K562 (cell line): ENCODE results near the gene ABCC1. TPM values are rescaled to one million over a fixed set of nuclear protein-coding genes. Genes with fewer than 3 reads are reported as not detected.

ENCODE experiments used
- ARID1B ChIP-seq: fragments of 450-650 bp; IDR thresholded peaks from 2 replicates; pipeline ENCODE4 v1.6.1; 2016; ENCODE audit warnings: antibody characterized with exemption, mild to moderate bottlenecking, inconsistent platforms
- CBX2 ChIP-seq: fragments of 200-600 bp; sonication (generic); IDR thresholded peaks from one replicate; pipeline ENCODE4 v1.6.1; 2012; ENCODE audit warnings: mild to moderate bottlenecking, low read length, inconsistent platforms; ENCODE audit not compliant: insufficient read depth, poor library complexity, severe bottlenecking
- CGGBP1 ChIP-seq: fragments of 250-450 bp; sonication (Bioruptor Pico); IDR thresholded peaks from 2 replicates; pipeline ENCODE4 v1.9.0; 2021; ENCODE audit warnings: mild to moderate bottlenecking
- COPS2 ChIP-seq: fragments of 450-650 bp; conservative IDR thresholded peaks from 2 replicates; pipeline ENCODE4 v1.6.1; 2016; ENCODE audit warnings: mild to moderate bottlenecking, moderate library complexity
- DPF2 ChIP-seq: fragments of 450-650 bp; IDR thresholded peaks from 2 replicates; pipeline ENCODE4 v1.6.1; 2016
- EHMT2 ChIP-seq: fragments of 450-650 bp; IDR thresholded peaks from 2 replicates; pipeline ENCODE4 v1.6.1; 2018; ENCODE audit warnings: antibody characterized with exemption
- EP300 ChIP-seq: IDR thresholded peaks from 2 replicates; pipeline ENCODE4 v1.6.1; 2012; ENCODE audit warnings: low read length, improper control_type of control experiment
- FOXK2 ChIP-seq, 2 experiments: fragments of 450-650 bp; IDR thresholded peaks in 1 of 2; conservative IDR thresholded peaks in 1 of 2; 2 replicates each; pipeline ENCODE4 v1.6.1; 2016; ENCODE audit warnings: low read depth in 2 of 2, mild to moderate bottlenecking in 1 of 2
- GATAD2B ChIP-seq: fragments of 450-650 bp; IDR thresholded peaks from 2 replicates; pipeline ENCODE4 v1.6.1; 2017; ENCODE audit warnings: mild to moderate bottlenecking, borderline replicate concordance
- MYBL2 ChIP-seq, 2 experiments: fragments of 450-650 bp in 1 of 2; sonication (generic) in 1 of 2; formaldehyde crosslinking in 1 of 2; IDR thresholded peaks; 2 replicates each; pipeline versions ENCODE4 v1.6.1 to v1.8.1; 2017 to 2022; ENCODE audit warnings: borderline replicate concordance in 1 of 2, inconsistent platforms in 1 of 2, low read depth in 1 of 2, mild to moderate bottlenecking in 1 of 2, missing genetic modification reagents in 1 of 2, moderate library complexity in 1 of 2
- NFYB ChIP-seq: IDR thresholded peaks from 2 replicates; pipeline ENCODE4 v1.6.1; 2011; ENCODE audit warnings: mild to moderate bottlenecking, moderate library complexity; ENCODE audit not compliant: insufficient read length; ENCODE audit errors: extremely low read depth
- POLR2AphosphoS2 ChIP-seq: IDR thresholded peaks from 2 replicates; pipeline ENCODE4 v1.6.1; 2012; ENCODE audit warnings: low read length, improper control_type of control experiment
- POLR2G ChIP-seq: fragments of 200-400 bp; formaldehyde crosslinking; IDR thresholded peaks from 2 replicates; pipeline ENCODE4 v1.6.1; 2017; ENCODE audit warnings: low read depth, mild to moderate bottlenecking, antibody characterized with exemption, low read length, moderate library complexity
- SMARCE1 ChIP-seq: fragments of 450-650 bp; IDR thresholded peaks from 2 replicates; pipeline ENCODE4 v1.7.1; 2016; ENCODE audit warnings: mild to moderate bottlenecking
- TCF3 ChIP-seq: sonication (generic); formaldehyde crosslinking; IDR thresholded peaks from 2 replicates; pipeline ENCODE4 v1.4.0; 2020; ENCODE audit warnings: mild to moderate bottlenecking, missing genetic modification reagents
- VEZF1 ChIP-seq: fragments of 200-800 bp; sonication (Bioruptor generic); IDR thresholded peaks from 2 replicates; pipeline ENCODE4 v1.6.1; 2017; ENCODE audit warnings: missing genetic modification characterization, missing compliant biosample characterization
- YY1 ChIP-seq, 3 experiments: IDR thresholded peaks; 2 replicates each; pipeline ENCODE4 v1.6.1; 2011; ENCODE audit warnings: low read length in 2 of 3, mild to moderate bottlenecking in 2 of 3, moderate library complexity in 2 of 3, borderline replicate concordance in 1 of 3, control low read depth in 1 of 3, low read depth in 1 of 3; ENCODE audit not compliant: insufficient read depth in 3 of 3, insufficient replicate concordance in 2 of 3, control insufficient read depth in 1 of 3, insufficient read length in 1 of 3; ENCODE audit errors: extremely low read depth in 1 of 3
- ZFP1 ChIP-seq: fragments of 450-650 bp; formaldehyde crosslinking; IDR thresholded peaks from 2 replicates; pipeline ENCODE4 v1.4.0; 2020; ENCODE audit warnings: mild to moderate bottlenecking, mixed read lengths
- ZNF23 ChIP-seq: fragments of 250-450 bp; sonication (Bioruptor Pico); IDR thresholded peaks from 2 replicates; pipeline ENCODE4 v1.4.0; 2020; ENCODE audit warnings: mild to moderate bottlenecking
- ZNF24 ChIP-seq: fragments of 450-650 bp; IDR thresholded peaks from 2 replicates; pipeline ENCODE4 v1.6.1; 2016
- ZNF668 ChIP-seq: fragments of 250-450 bp; sonication (Bioruptor Pico); IDR thresholded peaks from 2 replicates; pipeline ENCODE4 v1.8.0; 2022; ENCODE audit warnings: mild to moderate bottlenecking, inconsistent platforms
- ZNF695 ChIP-seq: fragments of 450-650 bp; formaldehyde crosslinking; IDR thresholded peaks from 2 replicates; pipeline ENCODE4 v1.4.0; 2020; ENCODE audit warnings: mild to moderate bottlenecking, moderate library complexity
- polyA plus RNA-seq, 8 experiments: library from polyadenylated mRNA; depleted of rRNA in 4 of 8; stranded (reverse) in 5 of 8; unstranded in 3 of 8; fragments of >200 nt; fragmentation: Nextera tagmentation in 2 of 8; fragmentation: Illumina TruSeq in 1 of 8; extraction: Ambion mirVana in 2 of 8; extraction: Trizol in 1 of 8; gene quantifications; 2 replicates each; pipeline versions ENCODE4 v1.2.1 to v1.2.3, GENCODE V29; 2011 to 2014; ENCODE audit warnings: inconsistent platforms in 1 of 8, missing spikeins in 1 of 8
- total RNA-seq, 7 experiments: library from RNA; depleted of rRNA in 6 of 7; stranded (reverse); fragments of >200 nt in 6 of 7; fragmentation: Illumina TruSeq in 2 of 7; extraction: Trizol in 2 of 7; gene quantifications; 2 replicates each; pipeline versions ENCODE4 v1.2.1 to v1.2.3, GENCODE V29; 2011 to 2021; ENCODE audit warnings: low replicate concordance in 1 of 7
- TF ChIP-seq, protein P1 (sequence below): fragments of 250-450 bp; sonication (Bioruptor Pico); IDR thresholded peaks from 2 replicates; pipeline ENCODE4 v1.6.1; 2021; ENCODE audit warnings: mild to moderate bottlenecking

Gene ABCC1
- total and polyA plus RNA-seq, 9 of the 15 experiments (the other 6 are each of a cell fraction or from before 2014, with no cell fraction given) = 3.9 to 41.6 (median 10.0) TPM

GRCh38 chr16:16154281-16154951 is 205.0 kb downstream of the ABCC1 start (continued):
- TF ChIP-seq GATAD2B = no peak
- TF ChIP-seq COPS2 = no peak
- no peak for TF ChIP-seq ZNF668
- TF ChIP-seq ZFP1 (CRISPR knock-in tag) = no peak
- 0 out of 2 replicates have a peak, but pooled peaks have one; percentile 13 for TF ChIP-seq POLR2G
- TF ChIP-seq ZNF695 = no peak
- TF ChIP-seq EHMT2 = no peak
- no peak for TF ChIP-seq FOXK2 (conservative IDR thresholded peaks at IDR 0.05 in 1 of 2, IDR thresholded peaks at IDR 0.05 in 1 of 2; ENCODE audit: low read depth in 2 of 2)
- TF ChIP-seq CGGBP1 (CRISPR knock-in tag) = no peak
- TF ChIP-seq VEZF1 (CRISPR knock-in tag) = peak; percentile 54
- TF ChIP-seq YY1 (IDR thresholded peaks at IDR 0.05; ENCODE audit: borderline replicate concordance in 1 of 3, control insufficient read depth in 1 of 3, extremely low read depth in 1 of 3, insufficient read depth in 3 of 3, insufficient read length in 1 of 3, insufficient replicate concordance in 2 of 3, low read depth in 1 of 3, low read length in 2 of 3) = no peak
- TF ChIP-seq ZNF24 = no peak
- TF ChIP-seq, protein P1, sequence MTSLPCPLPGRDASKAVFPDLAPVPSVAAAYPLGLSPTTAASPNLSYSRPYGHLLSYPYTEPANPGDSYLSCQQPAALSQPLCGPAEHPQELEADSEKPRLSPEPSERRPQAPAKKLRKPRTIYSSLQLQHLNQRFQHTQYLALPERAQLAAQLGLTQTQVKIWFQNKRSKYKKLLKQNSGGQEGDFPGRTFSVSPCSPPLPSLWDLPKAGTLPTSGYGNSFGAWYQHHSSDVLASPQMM (CRISPR knock-in tag) = no peak
- TF ChIP-seq EP300 = peak; percentile 29; the same call in 1 of the 2 replicates
- no peak for TF ChIP-seq SMARCE1
- TF ChIP-seq ZNF23 (CRISPR knock-in tag) = no peak
- peak; percentile 74 for TF ChIP-seq TCF3
- peak; percentile 65 for TF ChIP-seq ARID1B
- no peak for TF ChIP-seq NFYB
- no peak for TF ChIP-seq POLR2AphosphoS2
- no peak for TF ChIP-seq CBX2
- 0 out of 2 replicates have a peak, but pooled peaks have one; percentile 13 for TF ChIP-seq DPF2
- no peak for TF ChIP-seq MYBL2 (IDR thresholded peaks at IDR 0.05; ENCODE audit: low read depth)
- no peak for TF ChIP-seq MYBL2 (CRISPR knock-in tag; IDR thresholded peaks at IDR 0.05; ENCODE audit: borderline replicate concordance)
